Activated T-cell treated with anti-CD3 and anti-CD28 coated beads for 24 hours (primary cell): ENCODE measurements around the gene NBPF4.
"Not testable (repeated sequence)": the region's sequence is repeated elsewhere in the genome, so short reads cannot be mapped to it uniquely, and the experiment has no call there.

ENCODE experiments used
- DNase-seq: peaks from one replicate; pipeline ENCODE4 v3.0.0-alpha.2; 2020; ENCODE audit warnings: low read depth

The NBPF4 gene

GRCh38 chr1:108209456-108210108 is 34.3 kb downstream of the NBPF4 start:
- DNase-seq: no peak

GRCh38 chr1:108208724-108209446 is 35.0 kb downstream of the NBPF4 start:
- no peak for DNase-seq

- not testable (repeated sequence) for DNase-seq
Observed at GRCh38 chr1:108203582-108203981, 40.3 kb downstream of the NBPF4 start.

- no peak for DNase-seq
Observed at GRCh38 chr1:108201687-108202086, 42.2 kb downstream of the NBPF4 start.

GRCh38 chr1:108200687-108201051 is 43.2 kb downstream of the NBPF4 start:
- DNase-seq: peak; percentile 41

GRCh38 chr1:108199781-108200686 is 43.8 kb downstream of the NBPF4 start, which contains the start of gene SLC25A24:
TSS of gene SLC25A24 (minus strand) at chr1:108200343. CDS start at chr1:108200138, 205 bp downstream.
- peak; percentile 69 for DNase-seq

GRCh38 chr1:108199201-108199691 is 44.6 kb downstream of the NBPF4 start:
- no peak for DNase-seq

GRCh38 chr1:108194051-108194450 is 49.8 kb downstream of the NBPF4 start:
- no peak for DNase-seq

GRCh38 chr1:108193333-108193732 is 50.5 kb downstream of the NBPF4 start:
- DNase-seq: no peak

GRCh38 chr1:108192581-108192980 is 51.3 kb downstream of the NBPF4 start:
- DNase-seq: no peak

- no peak for DNase-seq
Observed at GRCh38 chr1:108190686-108191416, 53.0 kb downstream of the NBPF4 start.

GRCh38 chr1:108190001-108190634 is 53.8 kb downstream of the NBPF4 start:
- no peak for DNase-seq

- DNase-seq: no peak
Observed at GRCh38 chr1:108188801-108189200, 55.1 kb downstream of the NBPF4 start.

GRCh38 chr1:108182959-108183700 is 60.7 kb downstream of the NBPF4 start:
- DNase-seq: no peak

GRCh38 chr1:108179018-108179417 is 64.9 kb downstream of the NBPF4 start:
- DNase-seq: no peak
